Body of pancreas (tissue), 4 donors: ENCODE measurements around the gene NCOA6.

Source experiments
- CTCF ChIP-seq, 7 experiments: fragments of 450-650 bp in 4 of 7; fragments of 200-600 bp in 3 of 7; sonication (generic) in 3 of 7; IDR thresholded peaks; one replicate each; pipeline ENCODE4 v1.5.1; 2016 to 2019; ENCODE audit warnings: antibody characterized with exemption in 7 of 7
- POLR2A ChIP-seq, 3 donors: fragments of 450-650 bp; IDR thresholded peaks; one replicate each; pipeline ENCODE4 v1.6.1; 2016; ENCODE audit warnings: antibody characterized with exemption in 3 of 3, mild to moderate bottlenecking in 2 of 3

- no peak for TF ChIP-seq CTCF (IDR thresholded peaks at IDR 0.05)
- no peak for TF ChIP-seq POLR2A (IDR thresholded peaks at IDR 0.05)
Observed at GRCh38 chr20:34808583-34808982, 16.9 kb downstream of the NCOA6 start.
